Measurements from ENCODE around the gene KCTD4.
"Not testable (repeated sequence)": the region's sequence is repeated elsewhere in the genome, so short reads cannot be mapped to it uniquely, and the experiment has no call there.

Gene KCTD4

DNA sequence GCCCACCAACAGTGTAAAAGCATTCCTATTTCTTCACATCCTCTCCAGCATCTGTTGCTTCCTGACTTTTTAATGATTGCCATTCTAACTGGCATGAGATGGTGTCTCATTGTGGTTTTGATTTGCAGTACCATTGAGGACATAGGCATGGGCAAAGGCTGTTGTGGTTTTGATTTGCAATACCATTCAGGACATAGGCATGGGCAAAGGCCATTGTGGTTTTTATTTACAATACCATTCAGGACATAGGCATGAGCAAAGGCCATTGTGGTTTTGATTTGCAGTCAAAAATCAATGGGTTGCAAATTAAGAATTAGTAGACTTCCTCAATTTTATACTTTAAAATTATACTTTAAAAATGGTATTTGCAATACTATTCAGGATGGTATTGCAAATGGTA is 11.3 kb downstream of the KCTD4 start:
- not testable (repeated sequence) for H3K4me3 ChIP-seq (ENCODE audit: low read depth, low read length); H3K36me3 ChIP-seq (ENCODE audit: control insufficient read depth in 1 of 2, insufficient read depth in 2 of 2, low read length in 2 of 2); H3K27me3 ChIP-seq (ENCODE audit: insufficient read depth, low read length); H3K9ac ChIP-seq (ENCODE audit: low read length); H3K4me2 ChIP-seq (ENCODE audit: low read length); H3K23ac ChIP-seq (ENCODE audit: low read length); H3K18ac ChIP-seq (ENCODE audit: low read length); H3K9me3 ChIP-seq (ENCODE audit: insufficient read depth, low read depth, low read length); H2BK12ac ChIP-seq (ENCODE audit: low read length); H3K79me2 ChIP-seq (ENCODE audit: control insufficient read depth, insufficient read depth, low read length, poor library complexity); H2BK5ac ChIP-seq (ENCODE audit: low read depth, low read length, poor library complexity); H4K8ac ChIP-seq (ENCODE audit: low read depth, low read length); H2AFZ ChIP-seq (ENCODE audit: insufficient read depth, low read length, poor library complexity); H3K4me1 ChIP-seq (ENCODE audit: control insufficient read depth in 1 of 2, insufficient read depth in 2 of 2, low read length in 2 of 2); DNase-seq; H3K79me1 ChIP-seq (ENCODE audit: low read length); H4K12ac ChIP-seq (ENCODE audit: low read depth, low read length); H3K27ac ChIP-seq (ENCODE audit: low read depth, low read length); H2BK120ac ChIP-seq (ENCODE audit: insufficient read depth, low read length, poor library complexity); H3K14ac ChIP-seq (ENCODE audit: low read length); H2AK5ac ChIP-seq (ENCODE audit: low read length); H4K91ac ChIP-seq (ENCODE audit: low read depth, low read length); H3K4ac ChIP-seq (ENCODE audit: low read depth, low read length)

DNA sequence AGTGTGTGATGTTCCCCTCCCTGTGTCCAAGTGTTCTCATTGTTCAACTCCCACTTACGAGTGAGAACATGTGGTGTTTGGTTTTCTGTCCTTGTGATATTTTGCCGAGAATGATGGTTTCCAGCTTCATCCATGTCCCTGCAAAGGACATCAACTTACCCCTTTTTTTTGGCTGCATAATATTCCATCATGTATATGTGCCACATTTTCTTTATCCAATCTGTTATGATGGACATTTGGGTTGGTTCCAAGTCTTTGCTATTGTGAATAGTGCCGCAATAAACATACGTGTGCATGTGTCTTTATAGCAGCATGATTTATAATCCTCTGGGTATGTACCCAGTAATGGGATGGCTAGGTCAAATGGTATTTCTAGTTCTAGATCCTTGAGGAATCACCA is 11.8 kb downstream of the KCTD4 start:
- H3K27me3 ChIP-seq (ENCODE audit: insufficient read depth, low read length); H3K79me2 ChIP-seq (ENCODE audit: control insufficient read depth, insufficient read depth, low read length, poor library complexity); H4K8ac ChIP-seq (ENCODE audit: low read depth, low read length); H4K91ac ChIP-seq (ENCODE audit: low read depth, low read length); H2AFZ ChIP-seq (ENCODE audit: insufficient read depth, low read length, poor library complexity); H4K12ac ChIP-seq (ENCODE audit: low read depth, low read length); H3K9ac ChIP-seq (ENCODE audit: low read length); H3K27ac ChIP-seq (ENCODE audit: low read depth, low read length); DNase-seq; H2BK12ac ChIP-seq (ENCODE audit: low read length); H3K4me1 ChIP-seq (ENCODE audit: control insufficient read depth in 1 of 2, insufficient read depth in 2 of 2, low read length in 2 of 2); H3K36me3 ChIP-seq (ENCODE audit: control insufficient read depth in 1 of 2, insufficient read depth in 2 of 2, low read length in 2 of 2); H3K4me2 ChIP-seq (ENCODE audit: low read length); H3K79me1 ChIP-seq (ENCODE audit: low read length); H3K9me3 ChIP-seq (ENCODE audit: insufficient read depth, low read depth, low read length); H3K4ac ChIP-seq (ENCODE audit: low read depth, low read length); H2AK5ac ChIP-seq (ENCODE audit: low read length); H3K23ac ChIP-seq (ENCODE audit: low read length); H3K14ac ChIP-seq (ENCODE audit: low read length); H3K18ac ChIP-seq (ENCODE audit: low read length); H2BK120ac ChIP-seq (ENCODE audit: insufficient read depth, low read length, poor library complexity); H2BK5ac ChIP-seq (ENCODE audit: low read depth, low read length, poor library complexity); H3K4me3 ChIP-seq (ENCODE audit: low read depth, low read length): not testable (repeated sequence)
- whole genome bisulfite sequencing (ENCODE audit: extremely low coverage, insufficient coverage, insufficient read length): no CpG with 5 or more reads among the region's 4 CpGs

- Histone ChIP-seq H3K9ac (ENCODE audit: low read length) (no peak overlapping the region), H3K14ac (ENCODE audit: low read length) (no peak overlapping the region), H3K23ac (ENCODE audit: low read length) (no peak overlapping the region), H3K9me3 (ENCODE audit: insufficient read depth, low read depth, low read length) (no peaks in the 10 kb centered on the region), H3K36me3 (ENCODE audit: control insufficient read depth in 1 of 2, insufficient read depth in 2 of 2, low read length in 2 of 2) (peaks cover 0 to 2% of the 10 kb centered on the region in 2 experiments), H3K4me2 (ENCODE audit: low read length) (no peak overlapping the region), H3K18ac (ENCODE audit: low read length) (no peak overlapping the region), H3K4me1 (ENCODE audit: control insufficient read depth in 1 of 2, insufficient read depth in 2 of 2, low read length in 2 of 2) (no peaks in the 10 kb centered on the region), H3K4me3 (ENCODE audit: low read depth, low read length) (no peak overlapping the region), H2BK12ac (ENCODE audit: low read length) (no peak overlapping the region), H2AFZ (ENCODE audit: insufficient read depth, low read length, poor library complexity) (no peak overlapping the region), H3K27ac (ENCODE audit: low read depth, low read length) (no peak overlapping the region), H2BK5ac (ENCODE audit: low read depth, low read length, poor library complexity) (no peak overlapping the region), H2AK5ac (ENCODE audit: low read length) (no peak overlapping the region), H3K27me3 (ENCODE audit: insufficient read depth, low read length) (no peaks in the 10 kb centered on the region), H3K79me1 (ENCODE audit: low read length) (no peaks in the 10 kb centered on the region), H3K4ac (ENCODE audit: low read depth, low read length) (no peak overlapping the region), H4K8ac (ENCODE audit: low read depth, low read length) (no peak overlapping the region), H4K91ac (ENCODE audit: low read depth, low read length) (no peak overlapping the region), H4K12ac (ENCODE audit: low read depth, low read length) (no peak overlapping the region), H3K79me2 (ENCODE audit: control insufficient read depth, insufficient read depth, low read length, poor library complexity) (no peaks in the 10 kb centered on the region), H2BK120ac (ENCODE audit: insufficient read depth, low read length, poor library complexity) (no peak overlapping the region)
- no peak for DNase-seq
- no CpG with 5 or more reads among the region's 2 CpGs for WGBS (ENCODE audit: extremely low coverage, insufficient coverage, insufficient read length)
Observed at GRCh38 chr13:45185286-45185685, 15.6 kb downstream of the KCTD4 start.

DNA sequence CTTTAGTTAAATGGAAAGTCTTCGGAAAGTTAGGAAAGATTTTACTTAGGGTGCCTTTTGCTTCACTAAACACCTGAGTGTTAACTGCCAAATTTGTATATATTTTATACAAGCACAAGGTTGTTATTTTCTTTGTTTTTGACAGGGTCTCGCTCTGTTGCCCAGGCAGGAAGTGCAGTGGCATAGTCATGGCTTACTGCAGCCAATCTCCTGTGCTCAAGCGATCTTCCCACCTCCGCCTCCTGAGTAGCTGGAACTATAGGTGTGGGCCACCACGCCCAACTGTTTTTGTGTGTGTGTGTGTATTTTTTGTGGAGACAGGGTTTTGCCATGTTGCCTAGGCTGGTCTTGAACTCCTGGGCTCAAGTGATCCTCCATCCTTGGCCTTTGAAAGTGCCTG is 16.2 kb downstream of the KCTD4 start:
- no peaks in the 10 kb centered on the region for H3K79me2 ChIP-seq (ENCODE audit: control insufficient read depth, insufficient read depth, low read length, poor library complexity)
- DNase-seq: no peak
- peaks cover 0 to 2% of the 10 kb centered on the region in 2 experiments for H3K36me3 ChIP-seq (ENCODE audit: control insufficient read depth in 1 of 2, insufficient read depth in 2 of 2, low read length in 2 of 2)
- H3K4me3 ChIP-seq (ENCODE audit: low read depth, low read length): no peak overlapping the region
- no peak overlapping the region for H3K27ac ChIP-seq (ENCODE audit: low read depth, low read length)
- H3K79me1 ChIP-seq (ENCODE audit: low read length): no peaks in the 10 kb centered on the region
- H3K9ac ChIP-seq (ENCODE audit: low read length): no peak overlapping the region
- H3K9me3 ChIP-seq (ENCODE audit: insufficient read depth, low read depth, low read length): no peaks in the 10 kb centered on the region
- H2BK120ac ChIP-seq (ENCODE audit: insufficient read depth, low read length, poor library complexity): no peak overlapping the region
- no peak overlapping the region for H4K91ac ChIP-seq (ENCODE audit: low read depth, low read length)
- H4K12ac ChIP-seq (ENCODE audit: low read depth, low read length): no peak overlapping the region
- no peak overlapping the region for H3K14ac ChIP-seq (ENCODE audit: low read length)
- H3K4me2 ChIP-seq (ENCODE audit: low read length): no peak overlapping the region
- H3K4ac ChIP-seq (ENCODE audit: low read depth, low read length): no peak overlapping the region
- H3K4me1 ChIP-seq (ENCODE audit: control insufficient read depth in 1 of 2, insufficient read depth in 2 of 2, low read length in 2 of 2): no peaks in the 10 kb centered on the region
- no CpG with 5 or more reads among the region's 5 CpGs for WGBS (ENCODE audit: extremely low coverage, insufficient coverage, insufficient read length)
- H2BK5ac ChIP-seq (ENCODE audit: low read depth, low read length, poor library complexity): no peak overlapping the region
- no peak overlapping the region for H2BK12ac ChIP-seq (ENCODE audit: low read length)
- H3K23ac ChIP-seq (ENCODE audit: low read length): no peak overlapping the region
- H4K8ac ChIP-seq (ENCODE audit: low read depth, low read length): no peak overlapping the region
- H3K27me3 ChIP-seq (ENCODE audit: insufficient read depth, low read length): no peaks in the 10 kb centered on the region
- no peak overlapping the region for H2AFZ ChIP-seq (ENCODE audit: insufficient read depth, low read length, poor library complexity)
- no peak overlapping the region for H2AK5ac ChIP-seq (ENCODE audit: low read length)
- H3K18ac ChIP-seq (ENCODE audit: low read length): no peak overlapping the region

Data from trophoblast cell (in vitro differentiated cells and primary cell).